Mesenchymal stem cell (in vitro differentiated cells and primary cell): ENCODE measurements around the gene EGFR.

Source experiments
- DNase-seq: peaks from one replicate; pipeline ENCODE4 v3.0.0-alpha.2; 2013
- H2AFZ ChIP-seq: one replicate; pipeline ENCODE4 v1.6.1; 2013; ENCODE audit warnings: low read depth, mild to moderate bottlenecking, control low read depth, inconsistent platforms, low read length, moderate library complexity
- H2AK5ac ChIP-seq: 2 replicates; pipeline ENCODE4 v1.6.1; 2013; ENCODE audit warnings: low read length, moderate library complexity, mild to moderate bottlenecking, inconsistent platforms; ENCODE audit not compliant: severe bottlenecking
- H2BK120ac ChIP-seq: one replicate; pipeline ENCODE4 v1.6.1; 2013; ENCODE audit warnings: low read depth, mild to moderate bottlenecking, inconsistent platforms, low read length, moderate library complexity
- H2BK12ac ChIP-seq, 2 experiments: one replicate each; pipeline ENCODE4 v1.6.1; 2013; ENCODE audit warnings: inconsistent platforms in 2 of 2, low read length in 2 of 2, mild to moderate bottlenecking in 2 of 2, moderate library complexity in 2 of 2, control low read depth in 1 of 2
- H2BK15ac ChIP-seq: one replicate; pipeline ENCODE4 v1.6.1; 2013; ENCODE audit warnings: mild to moderate bottlenecking, low read depth, inconsistent platforms; ENCODE audit not compliant: poor library complexity, severe bottlenecking
- H2BK5ac ChIP-seq: 2 replicates; pipeline ENCODE4 v1.6.1; 2013; ENCODE audit warnings: low read depth, mild to moderate bottlenecking, low read length, control low read depth, inconsistent platforms; ENCODE audit not compliant: poor library complexity, severe bottlenecking
- H3K14ac ChIP-seq, 2 experiments: one replicate each; pipeline ENCODE4 v1.6.1; 2013; ENCODE audit warnings: inconsistent platforms in 2 of 2, low read length in 2 of 2, control low read depth in 1 of 2, mild to moderate bottlenecking in 1 of 2, moderate library complexity in 1 of 2
- H3K18ac ChIP-seq, 2 experiments: one replicate each; pipeline ENCODE4 v1.6.1; 2013; ENCODE audit warnings: inconsistent platforms in 2 of 2, low read length in 2 of 2, control low read depth in 1 of 2, low read depth in 1 of 2, mild to moderate bottlenecking in 1 of 2
- H3K23ac ChIP-seq, 2 experiments: one replicate each; pipeline ENCODE4 v1.6.1; 2013; ENCODE audit warnings: inconsistent platforms in 2 of 2, low read length in 2 of 2, mild to moderate bottlenecking in 2 of 2, moderate library complexity in 2 of 2, control low read depth in 1 of 2
- H3K27ac ChIP-seq: 2 replicates; pipeline ENCODE4 v1.5.1; 2013; ENCODE audit warnings: mild to moderate bottlenecking, moderate library complexity, low read length, control low read depth, inconsistent platforms; ENCODE audit not compliant: poor library complexity, severe bottlenecking
- H3K27me3 ChIP-seq, 2 experiments: 2 replicates each; pipeline versions ENCODE4 v1.6.1 to v1.7.0; 2013; ENCODE audit warnings: low read length in 2 of 2, mild to moderate bottlenecking in 2 of 2, moderate library complexity in 2 of 2, control low read depth in 1 of 2, inconsistent platforms in 1 of 2; ENCODE audit not compliant: control insufficient read depth in 1 of 2, insufficient read depth in 1 of 2
- H3K36me3 ChIP-seq, 2 experiments: 2 replicates each; pipeline versions ENCODE4 v1.6.1 to v1.7.0; 2013; ENCODE audit warnings: low read length in 2 of 2, control low read depth in 1 of 2, inconsistent platforms in 1 of 2, low read depth in 1 of 2, mild to moderate bottlenecking in 1 of 2; ENCODE audit not compliant: insufficient read depth in 2 of 2, control insufficient read depth in 1 of 2
- H3K4ac ChIP-seq, 2 experiments: one replicate each; pipeline ENCODE4 v1.6.1; 2013; ENCODE audit warnings: inconsistent platforms in 2 of 2, low read length in 2 of 2, mild to moderate bottlenecking in 2 of 2, moderate library complexity in 2 of 2, control low read depth in 1 of 2, low read depth in 1 of 2
- H3K4me1 ChIP-seq: 2 replicates; pipeline ENCODE4 v1.6.1; 2013; ENCODE audit warnings: low read depth, low read length, control low read depth; ENCODE audit not compliant: control insufficient read depth, insufficient read depth
- H3K4me2 ChIP-seq: 2 replicates; pipeline ENCODE4 v1.6.1; 2013; ENCODE audit warnings: low read length, mild to moderate bottlenecking, inconsistent platforms; ENCODE audit not compliant: poor library complexity, severe bottlenecking
- H3K4me3 ChIP-seq, 2 experiments: 2 replicates each; pipeline versions ENCODE4 v1.5.1 to v1.7.0; 2013; ENCODE audit warnings: low read length in 2 of 2, mild to moderate bottlenecking in 2 of 2, control low read depth in 1 of 2, low read depth in 1 of 2; ENCODE audit not compliant: insufficient read depth in 1 of 2
- H3K79me1 ChIP-seq: replicated peaks from 2 replicates; pipeline ENCODE4 v1.6.1; 2013; ENCODE audit warnings: mild to moderate bottlenecking, control low read depth, low read length, inconsistent platforms; ENCODE audit not compliant: poor library complexity, severe bottlenecking
- H3K9ac ChIP-seq: 2 replicates; pipeline ENCODE4 v1.7.0; 2013; ENCODE audit warnings: mild to moderate bottlenecking, low read length, moderate library complexity
- H3K9me3 ChIP-seq: 2 replicates; pipeline ENCODE4 v1.7.0; 2013; ENCODE audit warnings: mild to moderate bottlenecking, low read length; ENCODE audit not compliant: control insufficient read depth
- H4K8ac ChIP-seq: one replicate; pipeline ENCODE4 v1.6.1; 2013; ENCODE audit warnings: inconsistent platforms, mild to moderate bottlenecking, low read length, moderate library complexity
- H4K91ac ChIP-seq: one replicate; pipeline ENCODE4 v1.6.1; 2013; ENCODE audit warnings: mild to moderate bottlenecking, low read length, inconsistent platforms
- WGBS: methylation state at CpG from one replicate; pipeline ENCODE4 v1.1.7; 2013; ENCODE audit warnings: mixed read lengths; 5-methylcytosine and 5-hydroxymethylcytosine counted together

Gene EGFR

GRCh38 chr7:55109404-55110167 lies 90.8 kb downstream of the EGFR start:
- Histone ChIP-seq H2AK5ac (no peak overlapping the region), H3K27me3 (no peaks in the 10 kb centered on the region), H3K23ac (no peak overlapping the region), H2BK120ac (peak overlapping the region; percentile 6), H2BK5ac (no peak overlapping the region), H4K91ac (no peak overlapping the region), H2BK15ac (peak overlapping the region; percentile 87), H2BK12ac (peak overlapping the region in 1 of 2 experiments; percentile 50), H3K4ac (peak overlapping the region in 1 of 2 experiments; percentile 26), H3K4me2 (peak overlapping the region; percentile 17), H3K4me3 (no peak overlapping the region), H3K36me3 (no peaks in the 10 kb centered on the region), H4K8ac (no peak overlapping the region), H3K9ac (peak overlapping the region; percentile 76), H3K4me1 (peaks cover 33% of the 10 kb centered on the region), H3K27ac (peak overlapping the region; percentile 22), H3K79me1 (peaks cover 28% of the 10 kb centered on the region), H2AFZ (no peak overlapping the region), H3K9me3 (no peaks in the 10 kb centered on the region), H3K18ac (peak overlapping the region in 1 of 2 experiments; percentile 69), H3K14ac (no peak overlapping the region)
- 55% methylated on average over 7 of the region's 8 CpGs for WGBS
- DNase-seq = peak; percentile 51

- Histone ChIP-seq H3K36me3 (peaks cover 0 to 1% of the 10 kb centered on the region in 2 experiments), H3K4me3 (peak overlapping the region in 1 of 2 experiments; percentile 60), H3K4ac (peak overlapping the region; percentile 64 to 96), H3K27me3 (no peaks in the 10 kb centered on the region), H2BK120ac (peak overlapping the region; percentile 86), H2BK12ac (peak overlapping the region; percentile 73 to 77), H3K27ac (peak overlapping the region; percentile 78), H3K9ac (peak overlapping the region; percentile 76), H4K8ac (peak overlapping the region; percentile 79), H4K91ac (peak overlapping the region; percentile 95), H3K9me3 (no peaks in the 10 kb centered on the region), H3K4me2 (peak overlapping the region; percentile 30), H2AK5ac (peak overlapping the region; percentile 97), H2BK5ac (no peak overlapping the region), H3K4me1 (peaks cover 33% of the 10 kb centered on the region), H2BK15ac (peak overlapping the region; percentile 92), H3K23ac (peak overlapping the region in 1 of 2 experiments; percentile 93), H3K14ac (peak overlapping the region in 1 of 2 experiments; percentile 81), H3K79me1 (peaks cover 28% of the 10 kb centered on the region), H2AFZ (no peak overlapping the region), H3K18ac (peak overlapping the region; percentile 90 to 92)
- no peak for DNase-seq
- WGBS = 95% methylated on average over 11 of the region's 14 CpGs
These were observed 91.6 kb downstream of the EGFR start for GRCh38 chr7:55110282-55110992.

GRCh38 chr7:55110993-55111361 lies 92.2 kb downstream of the EGFR start:
- Histone ChIP-seq H2BK5ac (peak overlapping the region; percentile 53), H2BK15ac (no peak overlapping the region), H4K91ac (no peak overlapping the region), H3K18ac (peak overlapping the region in 1 of 2 experiments; percentile 64), H3K14ac (no peak overlapping the region), H3K79me1 (peaks cover 30% of the 10 kb centered on the region), H3K4me3 (peak overlapping the region in 1 of 2 experiments; percentile 60), H3K4ac (peak overlapping the region in 1 of 2 experiments; percentile 21), H4K8ac (no peak overlapping the region), H2AK5ac (no peak overlapping the region), H3K23ac (peak overlapping the region in 1 of 2 experiments; percentile 46), H2BK120ac (no peak overlapping the region), H3K27ac (peak overlapping the region; percentile 78), H3K9ac (peak overlapping the region; percentile 76), H3K27me3 (no peaks in the 10 kb centered on the region), H2AFZ (no peak overlapping the region), H2BK12ac (no peak overlapping the region), H3K4me1 (peaks cover 31% of the 10 kb centered on the region), H3K36me3 (peaks cover 0 to 6% of the 10 kb centered on the region in 2 experiments), H3K4me2 (peak overlapping the region; percentile 30), H3K9me3 (no peaks in the 10 kb centered on the region)
- DNase-seq = peak; percentile 76
- WGBS = 65% methylated on average over 9 of the region's 9 CpGs

GRCh38 chr7:55112056-55112455 lies 93.2 kb downstream of the EGFR start:
- H2BK15ac ChIP-seq = peak overlapping the region; percentile 44
- peaks cover 36% of the 10 kb centered on the region for H3K79me1 ChIP-seq
- whole genome bisulfite sequencing = 93% methylated on average over 11 of the region's 11 CpGs
- H2BK120ac ChIP-seq = no peak overlapping the region
- H3K14ac ChIP-seq = no peak overlapping the region
- no peak overlapping the region for H2BK5ac ChIP-seq
- H3K9ac ChIP-seq = no peak overlapping the region
- peak overlapping the region in 1 of 2 experiments; percentile 85 for H3K18ac ChIP-seq
- H3K27me3 ChIP-seq = no peaks in the 10 kb centered on the region
- DNase-seq = no peak
- peaks cover 0 to 15% of the 10 kb centered on the region in 2 experiments for H3K36me3 ChIP-seq
- H3K4me3 ChIP-seq = no peak overlapping the region
- H3K9me3 ChIP-seq = no peaks in the 10 kb centered on the region
- peak overlapping the region; percentile 35 to 70 for H2BK12ac ChIP-seq
- H3K23ac ChIP-seq = peak overlapping the region in 1 of 2 experiments; percentile 14
- H2AK5ac ChIP-seq = peak overlapping the region; percentile 50
- H4K91ac ChIP-seq = no peak overlapping the region
- no peak overlapping the region for H3K4me2 ChIP-seq
- H2AFZ ChIP-seq = no peak overlapping the region
- H3K4ac ChIP-seq = peak overlapping the region in 1 of 2 experiments; percentile 15
- peak overlapping the region; percentile 19 for H4K8ac ChIP-seq
- peaks cover 28% of the 10 kb centered on the region for H3K4me1 ChIP-seq
- no peak overlapping the region for H3K27ac ChIP-seq
